GM06990 (cell line): ENCODE measurements around the gene DUS4L.

Experiments used
- DNase-seq: peaks from one replicate; pipeline ENCODE4 v3.0.0-alpha.2; 2011; ENCODE audit not compliant: insufficient read length; ENCODE audit errors: extremely low read depth
- H3K27me3 ChIP-seq: replicated peaks from 2 replicates; pipeline ENCODE4 v1.6.0; 2011; ENCODE audit warnings: low read length; ENCODE audit not compliant: control insufficient read depth, insufficient read depth
- H3K36me3 ChIP-seq: 2 replicates; pipeline ENCODE4 v1.5.1; 2011; ENCODE audit warnings: low read length; ENCODE audit not compliant: control insufficient read depth, insufficient read depth
- H3K4me3 ChIP-seq: replicated peaks from 2 replicates; pipeline ENCODE4 v1.5.1; 2011; ENCODE audit warnings: low read depth, mild to moderate bottlenecking, control low read depth, low read length
- TF ChIP-seq, protein P1 (sequence below): IDR thresholded peaks from 2 replicates; pipeline ENCODE4 v1.5.1; 2011; ENCODE audit warnings: low read length, control low read depth, mild to moderate bottlenecking, inconsistent platforms; ENCODE audit not compliant: insufficient read depth, poor library complexity, severe bottlenecking

DUS4L gene

GRCh38 chr7:107555893-107556292 lies 7.9 kb upstream of the DUS4L start:
- TF ChIP-seq, protein P1, sequence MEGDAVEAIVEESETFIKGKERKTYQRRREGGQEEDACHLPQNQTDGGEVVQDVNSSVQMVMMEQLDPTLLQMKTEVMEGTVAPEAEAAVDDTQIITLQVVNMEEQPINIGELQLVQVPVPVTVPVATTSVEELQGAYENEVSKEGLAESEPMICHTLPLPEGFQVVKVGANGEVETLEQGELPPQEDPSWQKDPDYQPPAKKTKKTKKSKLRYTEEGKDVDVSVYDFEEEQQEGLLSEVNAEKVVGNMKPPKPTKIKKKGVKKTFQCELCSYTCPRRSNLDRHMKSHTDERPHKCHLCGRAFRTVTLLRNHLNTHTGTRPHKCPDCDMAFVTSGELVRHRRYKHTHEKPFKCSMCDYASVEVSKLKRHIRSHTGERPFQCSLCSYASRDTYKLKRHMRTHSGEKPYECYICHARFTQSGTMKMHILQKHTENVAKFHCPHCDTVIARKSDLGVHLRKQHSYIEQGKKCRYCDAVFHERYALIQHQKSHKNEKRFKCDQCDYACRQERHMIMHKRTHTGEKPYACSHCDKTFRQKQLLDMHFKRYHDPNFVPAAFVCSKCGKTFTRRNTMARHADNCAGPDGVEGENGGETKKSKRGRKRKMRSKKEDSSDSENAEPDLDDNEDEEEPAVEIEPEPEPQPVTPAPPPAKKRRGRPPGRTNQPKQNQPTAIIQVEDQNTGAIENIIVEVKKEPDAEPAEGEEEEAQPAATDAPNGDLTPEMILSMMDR = no peak
- Histone ChIP-seq H3K4me3 (no peak overlapping the region), H3K27me3 (no peaks in the 10 kb centered on the region), H3K36me3 (peaks cover 2% of the 10 kb centered on the region)
- DNase-seq = no peak

- Histone ChIP-seq H3K27me3 (no peaks in the 10 kb centered on the region), H3K4me3 (no peak overlapping the region), H3K36me3 (peaks cover 2% of the 10 kb centered on the region)
- TF ChIP-seq, protein P1 = no peak
- DNase-seq = no peak
Measured at GRCh38 chr7:107559864-107560263, 3.9 kb upstream of the DUS4L start.

- Histone ChIP-seq H3K36me3 (peaks cover under 1% of the 10 kb centered on the region; the same call in 1 of the 2 replicates), H3K4me3 (no peak overlapping the region), H3K27me3 (no peaks in the 10 kb centered on the region)
- TF ChIP-seq, protein P1 = no peak
- DNase-seq = no peak
Measured at GRCh38 chr7:107560898-107561516, 2.8 kb upstream of the DUS4L start.

DNA sequence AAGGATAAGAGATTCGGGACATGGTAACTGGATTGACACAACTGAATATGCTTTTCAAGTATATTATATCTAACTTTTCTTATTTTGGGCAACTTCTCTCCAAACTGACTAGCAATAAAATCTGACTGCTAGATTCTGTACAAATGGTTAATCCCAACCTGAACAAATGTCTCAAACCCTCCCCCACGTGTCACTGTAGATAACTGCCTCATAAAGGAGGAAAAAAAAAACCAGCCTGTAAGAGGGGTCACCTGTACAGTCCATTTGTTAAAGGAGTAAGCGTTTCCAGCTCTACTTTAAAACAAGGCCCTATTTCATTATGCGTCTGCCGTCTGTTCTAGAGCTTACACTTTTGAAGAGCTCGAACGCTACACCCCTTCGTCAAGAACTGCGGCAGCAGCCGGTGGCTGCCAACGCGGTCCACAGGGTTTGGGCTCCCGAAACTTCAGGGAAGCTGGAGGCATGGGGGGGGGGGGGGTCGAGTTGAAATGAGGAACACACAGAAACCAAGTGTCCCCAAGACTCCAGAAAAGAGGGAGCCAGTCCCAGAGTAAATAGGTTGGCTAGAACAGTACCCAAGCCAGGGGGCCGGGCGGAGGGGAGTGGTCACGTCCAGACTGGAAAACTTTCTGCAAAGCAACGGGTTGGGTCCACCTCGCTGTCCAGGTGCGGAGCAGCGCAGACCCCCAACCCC lies 543 bp upstream of the DUS4L start:
- no peak for DNase-seq
- Histone ChIP-seq H3K4me3 (peak overlapping the region; percentile 99), H3K36me3 (no peaks in the 10 kb centered on the region), H3K27me3 (no peaks in the 10 kb centered on the region)
- TF ChIP-seq, protein P1 = no peak

DNA sequence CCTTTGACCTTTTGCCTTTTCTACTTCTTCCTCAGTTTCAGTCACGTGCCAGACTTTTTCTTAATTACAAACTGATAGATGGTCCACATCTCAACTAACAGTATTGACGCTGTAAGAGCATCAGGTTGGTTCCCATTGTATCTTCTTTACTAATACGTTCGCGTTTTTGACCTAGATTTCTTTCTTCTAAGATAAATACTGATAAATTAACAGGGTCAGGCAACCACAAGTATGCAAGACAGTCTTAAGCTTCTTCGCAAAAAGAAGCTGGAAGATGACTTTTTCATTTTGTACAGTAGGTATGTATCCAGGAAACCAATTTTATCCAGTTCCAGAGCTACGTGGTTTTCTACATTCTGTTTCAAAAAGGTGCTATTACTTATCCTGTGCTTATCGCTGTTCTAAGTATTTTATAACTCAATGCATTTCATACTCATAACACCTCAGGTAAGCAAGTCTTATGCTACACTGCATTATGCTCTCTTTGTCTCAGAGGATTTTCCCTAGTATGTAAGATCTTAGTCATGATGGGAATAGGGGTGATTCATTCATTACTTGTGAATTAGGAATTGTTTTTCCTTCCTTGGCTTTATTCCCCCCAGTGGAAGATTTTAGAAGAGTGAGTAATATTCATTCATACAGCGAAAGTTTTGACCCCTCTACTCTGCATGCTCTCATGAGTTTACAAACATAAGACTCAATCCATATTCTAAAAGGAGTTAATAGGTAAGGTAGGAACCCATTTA lies 955 bp downstream of the DUS4L start:
- no peak for DNase-seq
- Histone ChIP-seq H3K4me3 (peak overlapping the region; percentile 99), H3K36me3 (no peaks in the 10 kb centered on the region), H3K27me3 (no peaks in the 10 kb centered on the region)
- TF ChIP-seq, protein P1 = no peak
